ENCODE results near the gene TSHZ2.

- TF ChIP-seq FOXA1 (IDR thresholded peaks at IDR 0.05) (no peak), PKNOX1 (IDR thresholded peaks at IDR 0.05) (no peak)
These were observed 335.9 kb downstream of the TSHZ2 start for GRCh38 chr20:53307964-53308597.

Measured in HEK293T (cell line).